ENCODE measurements around the gene DIRAS1. TPM values are rescaled to one million over a fixed set of nuclear protein-coding genes. Genes with fewer than 3 reads are reported as not detected.
A peak's percentile ranks its signal among the peaks of the same experiment; 100 is the strongest.
"Not testable (repeated sequence)": the region's sequence is repeated elsewhere in the genome, so short reads cannot be mapped to it uniquely, and the experiment has no call there.

The DIRAS1 gene
- total RNA-seq, 1 donor from 2014 or later: under 0.01 TPM

GRCh38 chr19:2727640-2727944 lies 6.4 kb upstream of the DIRAS1 start:
- DNase-seq (ENCODE audit: low read depth in 2 of 2): no peak

- DNase-seq (ENCODE audit: low read depth in 2 of 2): no peak
These were observed 5.9 kb upstream of the DIRAS1 start for GRCh38 chr19:2726904-2727639.

GRCh38 chr19:2726160-2726855 lies 5.1 kb upstream of the DIRAS1 start:
- no peak for DNase-seq (ENCODE audit: low read depth in 2 of 2)

DNA sequence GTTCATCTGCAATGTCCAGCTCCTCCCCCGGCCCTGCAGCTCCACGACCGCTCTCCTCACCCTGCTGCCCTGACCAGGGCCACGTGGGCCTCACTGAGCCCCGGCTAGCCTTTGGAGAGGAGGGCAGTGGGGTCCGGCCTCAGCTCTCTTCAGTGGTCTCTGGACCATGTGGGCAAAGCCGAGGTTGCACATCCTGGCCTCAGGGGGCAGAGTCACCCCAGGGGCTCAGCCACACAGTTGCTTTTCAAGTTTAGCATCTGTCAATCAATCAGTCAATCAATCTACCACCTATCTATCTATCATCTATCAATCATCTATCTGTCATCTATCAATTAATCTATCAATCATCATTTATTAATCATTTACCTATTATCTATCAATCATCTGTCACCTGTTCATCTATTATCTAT lies 3.0 kb upstream of the DIRAS1 start:
- no peak for DNase-seq (ENCODE audit: low read depth in 2 of 2)

DNA sequence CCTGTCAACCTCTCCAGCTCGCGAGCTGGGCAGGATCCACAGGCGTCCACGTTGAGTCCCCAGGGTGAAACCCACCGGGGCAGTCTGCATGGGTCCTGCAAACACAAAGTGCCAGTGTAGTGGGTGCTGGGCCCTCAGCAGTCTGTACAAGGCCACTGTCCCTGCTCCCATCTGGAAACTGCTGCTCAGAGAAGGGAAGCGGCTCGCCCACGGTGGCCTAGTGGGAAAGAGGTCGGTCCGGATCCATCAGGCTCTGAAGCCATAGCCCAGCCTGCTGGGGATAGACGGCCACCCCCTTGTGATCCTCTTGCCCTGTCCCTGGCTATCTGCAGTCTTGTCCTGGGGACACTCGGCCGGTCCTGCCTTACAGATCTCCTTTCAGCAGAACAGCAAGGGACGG lies 2.6 kb upstream of the DIRAS1 start:
- DNase-seq (ENCODE audit: low read depth in 2 of 2): no peak

DNA sequence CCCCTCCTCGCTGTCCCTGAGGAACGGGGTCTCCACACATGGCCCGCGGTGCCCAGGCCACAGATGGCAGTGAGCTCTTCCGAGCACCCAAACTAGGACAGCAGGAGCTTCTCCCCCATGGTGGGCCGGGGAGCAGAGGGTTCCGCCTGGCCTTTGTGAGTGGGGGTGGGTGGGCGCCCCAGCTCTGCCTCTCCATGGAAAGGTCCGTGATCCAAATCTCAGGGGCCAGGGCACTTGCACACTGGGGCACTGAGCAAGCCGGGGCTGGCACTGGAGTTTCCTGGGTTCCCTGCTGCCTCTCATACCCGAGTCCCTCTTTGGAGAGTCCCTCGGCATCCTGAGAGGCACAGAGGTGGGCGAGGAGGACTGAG lies 2.2 kb upstream of the DIRAS1 start:
- DNase-seq (ENCODE audit: low read depth in 2 of 2): no peak

DNA sequence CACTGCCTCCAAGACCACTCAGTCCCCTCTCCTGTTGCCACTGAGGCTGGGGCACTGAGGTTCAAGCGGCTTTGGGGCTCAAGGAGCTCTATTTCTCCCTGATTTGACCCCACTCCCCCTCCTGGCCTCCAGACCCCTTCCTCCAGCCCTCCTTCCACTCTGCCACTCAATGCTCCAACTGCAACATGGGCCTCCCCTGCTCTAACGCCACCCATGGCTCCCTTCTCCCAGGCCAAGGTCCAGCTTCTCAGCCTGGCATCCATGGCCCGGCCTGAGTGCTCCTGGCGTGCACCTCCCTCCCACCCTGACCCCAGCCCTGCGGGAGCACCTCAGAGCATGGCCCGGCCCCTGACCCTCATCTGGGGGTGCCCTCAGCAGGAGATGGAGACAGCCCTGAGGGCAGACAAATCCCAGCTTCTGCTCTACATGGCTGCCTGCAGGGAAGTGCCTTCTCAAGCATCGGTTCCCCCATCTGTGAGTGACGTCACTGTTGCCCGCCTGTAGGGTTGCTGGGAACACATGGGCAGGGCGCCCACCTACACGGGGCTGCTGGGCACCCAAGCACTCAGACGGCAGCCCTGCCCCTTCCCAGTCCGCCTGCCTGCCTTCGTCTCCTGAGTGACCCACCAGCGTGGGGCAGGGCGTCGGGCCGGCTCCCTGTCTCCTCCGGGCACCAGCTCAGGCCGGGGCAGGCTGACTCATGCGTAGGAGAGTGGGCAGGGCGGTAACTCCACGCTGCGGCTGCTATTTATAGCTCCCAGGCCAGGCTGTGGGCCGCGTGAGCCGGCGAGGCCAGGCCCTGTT lies 1.6 kb upstream of the DIRAS1 start:
- peak; percentile 53 to 56 for DNase-seq (ENCODE audit: low read depth in 2 of 2)

DNA sequence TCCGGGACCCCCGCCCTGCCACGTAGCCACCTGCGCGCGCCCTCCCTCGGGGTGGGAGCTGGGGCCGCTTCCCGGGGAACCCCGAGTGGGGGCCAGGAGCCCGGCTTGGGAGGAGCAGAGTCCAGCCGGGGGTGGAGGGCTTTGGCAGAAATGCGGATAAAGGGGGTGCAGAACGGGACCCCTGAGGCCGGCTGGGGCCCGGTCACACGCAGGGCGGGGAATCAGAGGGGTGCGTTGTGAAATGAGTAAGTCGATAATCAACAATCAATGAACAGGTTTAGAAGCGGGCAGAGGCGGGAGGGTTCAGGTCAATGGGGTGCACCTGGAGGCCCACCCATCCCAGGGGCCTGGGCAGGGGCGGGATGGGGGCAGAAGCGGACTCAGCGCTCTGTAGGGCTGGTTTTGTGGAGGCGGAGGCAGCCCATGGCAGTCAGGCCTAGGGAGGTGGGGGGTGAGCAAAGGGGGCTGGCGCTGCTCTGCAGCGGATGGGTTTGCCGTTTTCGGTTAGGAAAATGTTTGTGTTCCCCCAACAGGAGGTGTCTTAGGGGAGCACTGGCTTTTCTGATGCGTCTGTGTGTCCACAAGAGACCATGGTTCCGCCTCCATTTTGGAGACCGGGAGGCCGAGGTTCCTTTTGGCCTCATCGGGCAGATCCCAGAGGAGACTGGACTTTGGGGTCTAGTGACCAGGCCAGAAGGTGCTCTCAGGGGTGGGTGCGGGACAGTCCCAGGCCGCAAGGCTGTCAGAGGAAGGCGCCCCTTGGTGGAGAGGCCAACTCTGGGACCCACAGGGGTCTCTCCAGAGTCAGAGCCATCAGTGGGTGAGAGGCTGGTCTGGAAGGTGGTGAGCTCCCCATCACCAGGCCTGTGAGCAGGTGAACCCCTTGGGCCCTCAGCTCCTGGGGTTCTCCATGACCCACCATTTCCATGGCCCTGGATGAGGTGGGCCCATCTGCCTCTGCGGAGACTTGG lies 683 bp upstream of the DIRAS1 start:
- no peak for DNase-seq (ENCODE audit: low read depth in 2 of 2)

- no peak for DNase-seq (ENCODE audit: low read depth in 2 of 2)
These were observed 1.0 kb downstream of the DIRAS1 start for GRCh38 chr19:2719920-2720776.

DNA sequence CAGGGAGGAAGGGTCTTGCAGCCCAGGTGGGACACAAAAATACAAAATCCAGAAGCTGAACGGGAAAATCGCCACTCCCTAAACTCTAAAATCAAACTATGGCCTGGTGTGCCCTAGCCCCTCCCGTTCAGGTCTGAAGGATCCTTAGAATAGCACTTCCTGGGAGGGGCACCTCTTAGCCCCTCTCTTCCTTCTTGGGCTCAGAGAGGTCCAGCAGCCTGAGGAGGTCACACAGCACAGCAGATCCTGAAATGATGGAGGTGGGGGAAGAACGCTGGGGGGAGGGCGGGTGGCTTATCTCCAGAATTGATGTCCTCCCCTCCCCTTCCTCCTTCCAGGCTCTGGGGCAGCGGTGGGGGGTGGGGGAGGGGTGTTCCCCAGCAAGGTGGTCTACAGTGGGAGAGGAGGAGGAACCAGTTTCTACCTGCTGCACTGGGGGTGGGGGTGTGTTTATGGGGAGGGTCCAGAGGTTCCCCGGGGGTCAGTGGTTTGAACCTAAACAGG lies 1.9 kb downstream of the DIRAS1 start:
- no peak for DNase-seq (ENCODE audit: low read depth in 2 of 2)

- no peak for DNase-seq (ENCODE audit: low read depth in 2 of 2)
These were observed 3.3 kb downstream of the DIRAS1 start for GRCh38 chr19:2717638-2718541.

DNA sequence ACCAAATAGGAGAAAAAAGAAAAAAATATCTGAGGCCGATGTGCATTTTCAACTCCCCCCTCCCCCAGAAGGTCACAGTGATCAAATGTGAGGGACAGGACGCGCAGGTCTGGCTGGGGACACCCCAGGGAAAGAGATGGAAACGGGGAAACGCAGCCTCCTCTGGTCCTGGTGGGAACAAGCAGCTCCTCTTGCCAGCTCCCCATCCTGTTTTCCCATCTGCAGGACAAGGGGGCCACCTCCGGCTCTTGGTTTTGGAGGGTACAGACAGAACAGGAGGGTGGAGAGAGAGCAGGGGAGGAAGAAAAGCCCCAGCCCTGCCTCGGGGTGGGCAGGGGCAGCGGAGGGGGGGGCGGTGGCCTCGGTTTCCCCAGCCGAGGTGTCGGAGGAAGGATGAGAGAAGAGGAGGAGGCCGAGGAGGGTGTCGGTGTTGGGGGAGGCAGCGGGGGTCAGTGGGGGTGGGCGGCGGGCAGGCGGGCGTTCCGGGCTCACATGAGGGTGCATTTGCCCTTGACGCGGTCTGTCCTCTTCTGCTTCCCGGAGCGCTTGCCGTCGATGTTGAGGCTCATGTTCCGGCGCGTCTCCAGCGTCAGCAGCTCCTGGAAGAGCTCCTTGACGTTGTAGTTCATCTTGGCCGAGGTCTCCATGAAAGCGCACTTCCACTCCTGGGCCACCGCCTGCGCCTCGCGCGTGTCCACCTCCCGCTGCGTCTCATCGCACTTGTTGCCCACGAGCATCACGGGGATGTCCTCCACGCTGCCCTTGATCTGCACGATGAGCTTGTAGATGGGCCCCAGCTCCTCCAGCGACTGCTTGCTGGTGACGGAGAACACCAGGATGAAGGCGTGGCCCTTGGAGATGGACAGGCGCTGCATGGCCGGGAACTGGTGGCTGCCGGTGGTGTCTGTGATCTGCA lies 4.2 kb downstream of the DIRAS1 start:
- DNase-seq (ENCODE audit: low read depth in 2 of 2): no peak

DNA sequence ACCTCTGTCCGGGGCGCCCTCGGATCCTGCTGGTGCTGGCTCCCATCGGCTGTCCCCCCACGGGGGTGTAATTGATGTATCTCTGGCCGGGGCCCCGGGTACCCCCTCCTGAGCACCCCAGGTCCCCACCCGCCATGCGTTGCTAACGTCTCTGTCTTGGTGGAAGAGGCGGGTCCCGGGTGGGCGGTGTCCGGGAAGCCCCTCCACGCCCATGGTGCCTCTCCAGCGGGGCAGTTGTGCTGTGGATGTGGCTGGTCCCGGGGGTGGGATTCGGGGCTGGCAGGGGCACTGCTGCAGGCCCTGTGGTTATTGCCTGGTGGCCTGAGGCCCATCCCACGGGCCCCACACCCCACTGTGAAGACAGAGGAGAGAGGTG lies 4.9 kb downstream of the DIRAS1 start:
- DNase-seq (ENCODE audit: low read depth in 2 of 2): no peak

GRCh38 chr19:2715470-2716274 lies 5.5 kb downstream of the DIRAS1 start:
- no peak for DNase-seq (ENCODE audit: low read depth in 2 of 2)

DNA sequence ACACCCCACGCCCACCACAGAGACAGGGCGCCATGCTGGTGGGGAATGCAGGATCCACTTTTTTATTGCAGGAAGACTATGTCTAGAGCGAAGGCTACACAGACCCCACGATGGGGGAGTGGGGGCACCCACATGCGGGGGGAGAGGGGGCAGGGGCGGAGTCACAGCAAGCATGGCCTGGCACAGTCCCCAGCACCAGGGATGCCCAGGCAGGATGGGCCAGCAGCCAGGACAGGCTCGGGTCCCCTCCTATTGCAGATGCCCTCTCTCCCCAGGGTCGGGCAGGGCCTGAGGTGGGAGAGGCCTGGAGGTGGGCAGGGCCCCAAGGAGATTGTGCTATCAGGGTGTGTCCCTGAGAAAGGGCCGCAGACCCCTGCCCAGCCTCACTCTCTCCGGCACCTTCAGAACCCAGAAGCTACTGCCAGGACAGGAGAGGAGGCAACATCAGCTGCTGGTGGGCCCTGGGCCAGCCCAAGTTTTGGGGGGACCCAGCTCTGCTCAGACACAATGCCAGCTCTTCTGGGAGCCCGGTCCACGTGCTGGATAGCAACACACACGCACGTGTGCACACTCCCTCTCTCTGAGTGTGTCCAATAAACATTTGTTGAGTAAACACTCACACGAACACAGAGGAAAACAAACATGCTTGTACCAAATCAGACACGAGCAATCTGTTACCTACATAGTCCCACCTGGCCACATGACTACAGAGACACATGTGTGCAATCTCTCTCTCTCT lies 6.5 kb downstream of the DIRAS1 start:
- DNase-seq (ENCODE audit: low read depth in 2 of 2): no peak

GRCh38 chr19:2714102-2714501 lies 7.1 kb downstream of the DIRAS1 start:
- not testable (repeated sequence) for DNase-seq (ENCODE audit: low read depth in 2 of 2)

DNA sequence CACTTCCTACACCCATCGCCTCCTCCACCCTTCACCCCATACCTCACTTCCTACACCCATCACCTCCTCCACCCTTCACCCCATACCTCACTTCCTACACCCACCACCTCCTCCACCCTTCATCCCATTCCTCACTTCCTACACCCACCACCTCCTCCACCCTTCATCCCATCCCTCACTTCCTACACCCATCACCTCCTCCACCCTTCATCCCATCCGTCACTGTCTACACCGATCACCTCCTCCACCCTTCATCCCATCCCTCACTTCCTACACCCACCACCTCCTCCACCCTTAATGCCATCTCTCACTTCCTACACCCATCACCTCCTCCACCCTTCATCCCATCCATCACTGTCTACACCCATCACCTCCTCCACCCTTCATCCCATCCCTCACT lies 8.0 kb downstream of the DIRAS1 start:
- DNase-seq (ENCODE audit: low read depth in 2 of 2): not testable (repeated sequence)

All from lung microvascular endothelial cell (primary cell).